HG03139 (cell line): Measurements from ENCODE around the gene ANKRD11.

Experiments
- ATAC-seq: cut with Tn5 transposase; IDR thresholded peaks from one replicate; pipeline ENCODE4 v1.9.1; 2021; ENCODE audit not compliant: unreplicated experiment

Gene ANKRD11

DNA sequence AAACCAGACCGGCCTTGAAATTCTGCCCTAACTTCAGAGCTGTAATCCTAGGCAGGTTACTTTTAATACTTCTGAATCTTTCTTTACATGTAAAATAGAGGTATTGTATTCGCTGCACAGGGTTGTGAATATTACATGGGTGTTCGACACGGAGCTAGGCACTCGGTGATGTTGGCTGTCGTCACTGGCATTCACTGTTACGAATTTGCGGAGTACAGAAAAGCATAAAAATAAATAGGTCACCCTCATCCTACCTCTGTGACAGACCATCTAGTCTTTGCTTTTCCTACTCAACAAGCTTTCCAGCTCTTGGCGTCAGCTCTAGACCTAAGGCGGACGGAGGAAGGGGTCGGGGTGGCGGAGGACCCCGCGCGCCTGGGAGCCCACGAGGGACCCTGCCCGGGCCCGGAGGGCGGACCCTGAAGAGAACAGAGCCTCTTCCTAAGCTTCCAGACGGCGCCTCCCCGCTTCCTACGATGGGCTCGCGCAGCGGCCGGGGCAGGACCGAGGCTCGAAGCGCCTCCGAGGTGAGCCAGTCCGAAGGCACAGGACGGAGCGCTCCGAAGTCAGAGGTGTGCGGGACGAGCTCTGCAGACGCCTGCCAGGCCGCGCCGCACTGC, 17.0 kb upstream of the ANKRD11 start:
- no peak for ATAC-seq

DNA sequence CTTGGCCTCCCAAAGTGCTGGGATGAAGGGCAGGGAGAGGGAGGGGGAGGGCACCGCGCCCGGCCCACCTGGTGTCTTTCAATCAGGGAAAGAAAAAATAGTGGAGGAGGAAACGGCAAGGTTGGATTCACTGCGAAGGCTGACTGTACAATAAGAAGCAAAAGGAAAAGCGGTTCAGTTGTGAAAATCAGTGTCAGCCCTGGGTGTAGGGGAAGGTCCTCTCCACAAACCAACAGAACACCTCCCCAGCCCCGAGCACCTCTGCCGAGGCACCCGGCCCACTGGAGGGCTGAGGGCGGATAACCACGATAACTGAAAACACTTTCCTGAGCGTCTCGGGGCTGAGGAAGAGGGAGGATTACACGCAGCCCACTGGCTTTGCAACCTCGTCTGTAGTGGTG, 16.4 kb upstream of the ANKRD11 start:
- no peak for ATAC-seq

DNA sequence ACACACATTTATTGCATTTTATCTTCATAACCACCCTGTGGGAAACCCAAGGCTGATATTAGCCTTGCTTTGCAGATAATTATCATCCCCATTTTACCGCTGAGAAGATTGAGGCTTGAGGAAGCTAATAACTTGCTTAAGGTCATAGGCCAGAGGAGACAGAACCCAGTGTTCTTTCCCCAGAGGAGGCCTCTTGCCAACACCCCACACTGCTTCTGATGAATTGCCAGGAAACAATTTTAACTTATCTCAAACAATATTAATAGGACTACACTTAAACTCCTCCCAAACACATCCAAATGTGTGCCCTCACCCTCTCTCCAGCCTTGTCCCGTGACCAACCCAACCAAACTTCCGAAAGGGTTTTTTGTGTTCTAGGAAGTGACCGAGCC, 15.7 kb upstream of the ANKRD11 start:
- ATAC-seq = no peak

DNA sequence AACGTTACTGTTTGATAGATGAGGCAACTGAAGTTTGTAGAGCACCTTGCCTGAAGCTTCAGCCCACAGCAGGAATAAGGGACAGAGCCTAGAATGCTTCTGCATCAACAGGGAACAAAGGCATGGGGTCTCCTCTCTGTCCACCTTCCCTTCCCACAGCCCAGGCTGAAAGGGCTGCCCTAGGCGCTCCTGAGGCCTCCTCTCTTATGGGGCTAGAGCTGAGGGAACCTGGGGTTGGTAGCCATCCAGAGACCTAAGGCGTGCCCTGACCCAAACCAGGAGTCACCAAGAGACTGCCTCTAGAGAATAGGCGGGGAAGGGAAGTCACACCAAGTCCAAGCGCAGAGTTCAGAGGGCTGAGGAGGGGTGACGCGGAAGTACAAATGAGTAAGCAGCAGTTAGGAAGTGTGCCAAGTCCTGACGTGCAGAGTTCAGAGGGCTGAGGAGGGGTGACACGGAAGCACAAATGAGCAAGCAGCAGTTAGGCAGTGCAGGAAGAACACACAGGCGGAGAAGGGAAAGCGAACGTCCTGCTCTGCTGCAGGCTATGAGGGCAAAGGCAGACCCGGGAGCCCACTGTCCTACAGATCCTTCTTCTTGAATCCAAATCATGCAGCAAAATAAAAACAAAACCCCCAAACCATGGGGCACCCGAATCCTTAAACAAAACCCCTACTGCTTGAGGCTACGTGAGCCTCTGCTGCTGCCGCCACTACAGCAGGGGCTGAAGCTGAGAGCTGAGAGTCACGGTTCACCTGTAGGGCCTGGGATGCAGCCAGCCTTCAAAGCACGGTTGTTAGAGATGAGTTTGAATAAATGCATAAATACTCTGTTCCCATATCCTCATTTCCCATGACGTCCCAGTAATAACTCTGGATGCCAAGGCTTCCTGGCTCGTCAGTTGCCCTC, 15.1 kb upstream of the ANKRD11 start:
- peak; percentile 32 for ATAC-seq

DNA sequence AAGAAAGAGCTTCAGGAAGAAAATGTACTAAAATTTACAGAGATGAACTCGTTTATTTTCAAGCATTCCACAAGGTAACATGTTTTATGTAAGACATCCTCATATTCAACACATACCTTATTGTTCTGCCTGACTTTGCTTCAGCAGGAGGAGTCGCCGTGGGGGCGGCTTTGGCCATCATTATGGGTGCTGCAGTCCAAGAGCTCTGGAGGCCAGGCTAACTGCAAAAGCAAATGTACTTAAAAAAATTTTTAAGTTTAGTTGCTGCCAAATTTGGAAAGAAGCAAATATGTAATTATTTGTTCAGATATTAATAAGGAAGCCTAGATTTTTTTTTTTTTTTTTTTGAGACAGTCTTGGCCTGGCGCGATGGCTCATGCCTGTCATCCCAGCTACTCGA, 13.7 kb upstream of the ANKRD11 start:
- no peak for ATAC-seq

DNA sequence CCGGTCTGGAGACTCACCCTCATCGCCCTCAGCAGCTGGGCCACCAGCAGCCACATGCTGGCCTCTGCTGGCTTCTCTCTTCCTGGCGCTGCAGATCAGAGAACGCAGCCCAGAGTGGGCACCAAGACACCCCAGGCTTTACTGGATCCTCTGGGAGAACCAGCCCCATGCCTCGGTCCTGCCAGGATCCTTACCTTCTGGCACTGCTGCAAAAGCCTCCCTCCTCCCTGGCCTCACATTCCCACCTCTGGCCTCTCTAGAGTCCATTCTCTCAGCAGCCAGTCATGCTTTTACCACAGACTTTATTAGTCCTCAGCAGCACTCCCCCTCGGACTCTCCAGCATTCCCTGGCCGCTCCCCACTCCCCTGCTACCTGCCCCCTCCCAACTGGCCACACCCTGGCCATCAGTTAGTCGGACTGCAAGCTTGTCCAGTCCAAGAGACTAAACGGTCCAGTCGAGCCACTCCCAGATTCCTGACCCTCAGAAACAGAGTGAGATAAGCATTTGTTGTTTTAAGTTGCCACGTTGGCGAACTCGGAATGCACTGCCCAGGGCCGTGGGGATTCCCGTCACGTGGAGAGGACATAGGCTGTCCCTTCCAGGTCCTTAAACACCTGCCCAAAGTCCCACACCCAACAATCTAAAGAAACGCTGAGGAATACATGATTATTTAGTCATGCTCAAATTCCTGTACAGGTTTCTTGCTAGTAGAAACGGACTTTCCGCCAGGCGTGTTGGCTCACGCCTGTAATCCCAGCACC, 11.9 kb upstream of the ANKRD11 start:
- ATAC-seq = no peak

DNA sequence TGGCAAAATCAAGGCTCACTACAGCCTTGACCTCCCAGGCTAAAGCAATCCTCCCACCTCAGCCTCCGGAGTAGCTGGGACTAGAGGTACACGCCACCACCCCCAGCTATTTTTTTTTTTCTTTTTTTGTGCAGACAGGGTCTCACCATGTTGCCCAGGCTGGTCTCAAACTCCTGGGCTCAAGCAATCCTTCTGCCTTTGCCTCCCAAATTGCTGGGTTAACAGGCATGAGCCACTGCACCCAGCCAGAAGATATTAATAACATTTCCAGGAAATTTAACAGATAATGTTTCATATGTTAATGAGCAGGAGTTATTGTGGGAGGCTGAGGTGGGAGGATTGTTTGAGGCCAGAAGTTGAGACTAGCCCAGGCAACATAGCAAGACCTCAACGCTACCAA, 9.4 kb upstream of the ANKRD11 start:
- ATAC-seq = no peak

DNA sequence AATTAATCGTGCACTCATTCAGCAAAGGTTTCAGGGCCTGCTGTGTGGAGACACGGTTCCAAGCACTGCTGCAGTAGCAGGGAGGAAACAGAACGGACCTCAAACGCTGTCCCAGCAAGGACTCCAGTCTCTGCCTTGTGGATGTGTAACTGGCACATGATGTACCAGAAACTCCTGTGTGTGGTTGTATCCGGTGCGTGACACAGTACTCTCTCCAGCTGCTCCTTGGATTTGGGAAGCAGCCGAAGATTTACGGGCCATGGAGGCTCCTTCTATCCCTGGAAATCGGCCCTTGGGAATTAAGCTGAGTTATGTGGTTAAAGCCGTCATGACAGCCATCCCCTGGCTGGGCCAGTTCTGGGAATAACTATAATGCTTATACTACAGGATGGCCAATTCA, 8.5 kb upstream of the ANKRD11 start:
- ATAC-seq = no peak

DNA sequence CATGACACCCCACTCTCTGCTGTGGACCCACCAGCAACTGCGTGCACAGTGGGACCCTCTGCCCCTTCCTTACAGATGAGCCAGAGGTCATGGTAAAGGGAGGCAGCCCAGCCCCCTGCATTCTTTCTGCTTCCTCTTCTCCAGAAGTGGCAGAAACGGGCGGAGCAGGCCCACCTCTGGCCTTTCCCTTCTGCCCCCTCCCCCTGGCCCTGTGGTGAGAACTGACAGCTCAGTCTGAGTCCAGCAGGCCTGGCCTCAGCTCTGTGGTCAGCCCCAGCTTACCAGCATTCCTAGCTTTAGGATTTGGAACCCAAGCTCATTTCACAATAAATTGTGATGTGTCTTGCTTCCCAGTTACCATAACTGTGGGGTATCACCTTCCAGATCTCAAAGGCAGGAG, 4.8 kb upstream of the ANKRD11 start:
- no peak for ATAC-seq

DNA sequence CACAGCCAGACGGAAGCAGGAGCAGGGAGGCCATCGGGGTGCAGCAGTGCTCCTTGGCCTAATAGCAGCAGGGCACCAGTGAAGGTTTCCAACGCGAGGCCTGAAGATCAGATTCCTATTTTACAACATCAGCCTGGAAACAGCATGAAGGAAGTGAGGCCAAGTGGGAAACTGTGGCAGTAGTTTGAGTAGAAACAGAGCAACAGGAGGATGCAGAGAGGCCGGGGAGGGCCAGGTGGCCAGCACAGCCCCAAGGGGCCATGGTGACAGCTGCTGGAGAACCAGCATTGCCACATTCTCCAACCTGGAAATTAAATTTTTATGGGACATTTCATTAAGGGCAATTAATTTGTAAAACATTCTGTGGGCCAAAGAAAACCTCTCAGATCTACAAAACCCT, 3.4 kb upstream of the ANKRD11 start:
- no peak for ATAC-seq

DNA sequence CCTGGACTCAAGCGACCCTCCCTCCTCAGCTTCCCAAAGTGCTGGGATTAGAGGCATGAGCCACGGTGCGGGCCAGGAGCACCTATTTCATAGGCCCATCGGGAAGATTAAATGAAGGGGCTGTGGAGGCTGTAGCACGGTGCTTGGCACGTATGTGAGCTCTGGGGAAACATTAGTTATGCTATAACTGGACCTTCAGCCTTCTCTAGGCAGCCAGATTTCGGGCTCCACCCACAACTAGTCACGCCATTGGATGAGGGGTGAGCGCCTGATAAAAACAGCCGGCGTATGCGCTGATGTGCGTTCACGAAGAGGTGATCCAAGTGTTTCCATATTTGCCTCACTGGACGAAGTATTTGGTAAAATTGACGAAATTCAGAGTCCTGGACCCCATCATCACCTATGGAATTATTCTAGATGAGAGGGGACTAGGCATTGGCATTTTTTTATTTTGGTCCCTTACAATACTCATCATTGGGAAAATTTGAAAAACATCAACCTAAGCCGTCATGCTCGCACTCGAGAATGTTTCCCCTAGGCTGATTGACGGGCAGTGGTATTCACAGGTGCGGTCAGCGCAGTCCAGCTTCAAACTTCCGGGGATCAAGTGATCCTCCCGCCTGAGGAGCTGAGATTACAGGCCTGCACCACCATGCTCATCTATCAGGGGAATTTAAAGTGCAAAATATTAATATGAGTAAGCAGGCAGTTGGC, 1.8 kb upstream of the ANKRD11 start:
- no peak for ATAC-seq

DNA sequence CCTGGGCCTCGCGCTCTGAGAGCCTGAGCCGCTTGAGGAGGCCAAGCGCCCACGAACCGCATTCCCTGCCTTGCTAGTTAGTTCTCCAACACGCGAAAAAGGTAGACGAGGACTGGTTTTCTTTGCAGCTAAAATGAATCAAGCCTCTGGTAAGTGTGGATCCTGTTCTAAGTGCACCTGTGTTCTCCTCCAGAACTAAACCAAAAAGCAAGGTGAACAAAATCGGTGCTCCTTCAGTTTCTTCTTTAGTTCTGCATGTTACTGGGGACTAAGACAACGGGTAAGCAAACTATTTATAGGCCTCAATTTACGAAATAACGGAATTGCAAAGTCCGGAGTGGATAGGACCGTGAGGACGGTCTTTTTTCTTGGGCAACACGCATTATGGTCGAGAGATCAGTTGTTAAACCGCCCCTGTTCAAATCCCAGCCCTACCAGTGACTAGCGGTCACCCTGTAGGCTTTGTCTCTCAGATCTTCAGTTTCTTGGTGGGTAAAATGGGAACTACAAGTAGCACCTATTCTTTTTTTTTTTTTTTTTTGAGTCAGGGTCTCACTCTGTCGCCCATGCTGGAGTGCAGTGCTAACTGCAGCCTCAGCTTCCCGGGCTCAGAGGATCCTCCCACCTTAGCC, 993 bp upstream of the ANKRD11 start:
- ATAC-seq = no peak

DNA sequence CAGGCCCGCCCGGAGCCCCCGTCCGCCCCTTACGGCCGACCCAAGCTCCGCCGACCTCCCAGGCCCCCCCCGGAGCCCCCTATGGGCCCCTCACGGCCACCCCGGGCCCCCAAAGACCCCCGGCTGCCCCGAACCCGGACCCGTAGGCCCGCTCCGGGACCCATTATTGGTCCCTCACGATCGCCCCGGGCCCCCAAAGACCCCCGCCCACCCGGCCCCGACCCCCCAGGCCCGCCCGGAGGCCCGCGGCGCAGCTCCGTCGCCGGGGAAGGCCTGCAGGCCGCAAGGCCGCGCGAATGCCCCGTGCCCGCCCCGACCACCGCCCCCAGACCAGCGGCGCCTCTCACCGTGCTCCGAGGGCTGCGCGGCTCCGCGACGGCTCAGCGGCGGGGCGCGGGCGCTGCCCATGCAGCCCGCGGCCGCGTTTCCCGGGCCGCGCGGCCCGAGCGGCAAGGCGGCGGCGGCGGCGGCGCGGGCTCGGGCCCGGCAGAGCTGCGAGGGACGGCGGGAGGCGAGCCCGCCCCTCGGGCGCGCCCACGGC, 393 bp downstream of the ANKRD11 start:
- no peak for ATAC-seq

DNA sequence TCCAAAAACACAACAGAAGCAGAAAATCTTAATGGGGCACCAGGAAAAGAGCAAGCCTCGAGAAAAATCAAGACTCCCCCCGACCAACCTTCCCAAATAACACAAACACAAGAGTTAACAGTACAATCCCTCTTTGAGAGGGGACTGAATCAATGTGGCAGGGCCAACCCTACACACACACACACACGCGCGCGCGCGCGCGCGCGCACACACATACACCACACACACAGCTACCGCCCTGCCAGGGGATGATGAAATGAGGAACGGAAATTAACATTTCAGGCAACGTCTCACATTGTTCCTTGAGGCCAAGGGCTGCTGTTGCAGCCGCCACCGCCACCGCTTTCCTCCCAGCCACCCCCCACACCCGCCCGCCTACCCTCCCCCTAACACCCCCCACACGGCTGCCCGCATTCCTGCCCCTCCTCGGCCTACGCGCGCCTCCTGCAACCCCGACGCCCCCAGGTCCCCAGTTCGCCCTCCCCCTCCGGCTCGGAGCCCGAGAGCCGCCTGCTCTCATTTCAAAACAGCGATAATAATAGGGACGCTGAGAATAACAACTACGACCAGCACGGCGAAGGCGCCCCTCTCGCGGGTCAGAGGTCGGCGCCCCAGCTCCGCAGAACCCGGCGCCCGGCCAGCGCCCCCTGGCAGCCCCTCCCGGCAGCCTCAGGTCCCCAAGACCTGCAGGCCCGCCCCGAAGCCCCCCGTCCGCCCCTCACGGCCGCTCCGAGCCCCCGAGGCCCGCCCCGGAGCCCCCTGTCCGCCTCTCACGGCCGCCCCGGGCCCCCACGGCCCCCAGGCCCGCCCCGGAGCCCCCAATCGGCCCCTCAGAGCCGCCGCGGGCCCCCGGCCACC, 1.1 kb downstream of the ANKRD11 start:
- no peak for ATAC-seq

DNA sequence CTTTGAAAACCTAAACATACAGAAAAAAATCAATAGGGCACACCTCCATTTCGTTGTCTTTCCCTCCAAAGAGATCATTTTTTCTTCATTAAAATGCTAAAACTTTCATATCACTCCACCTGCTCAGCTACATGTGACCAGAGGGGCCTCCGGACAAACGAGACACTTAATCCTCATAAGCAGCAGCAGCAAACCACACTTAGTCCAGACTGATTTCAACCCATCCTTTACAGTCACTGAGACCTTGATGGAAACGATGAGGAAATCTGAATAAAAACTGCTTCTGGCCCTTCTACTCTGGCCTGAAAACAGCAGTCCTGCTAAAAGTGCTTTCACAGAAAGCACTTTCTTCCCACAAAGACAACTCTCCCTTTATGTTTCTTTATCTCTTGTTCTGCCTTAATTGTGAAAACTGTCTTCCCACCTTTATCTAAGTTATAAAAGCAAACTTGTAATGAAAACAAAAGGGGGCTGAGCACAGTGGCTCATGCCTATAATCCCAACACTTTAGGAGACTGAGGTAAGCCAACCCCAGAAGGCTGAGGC, 4.6 kb downstream of the ANKRD11 start:
- ATAC-seq = no peak

DNA sequence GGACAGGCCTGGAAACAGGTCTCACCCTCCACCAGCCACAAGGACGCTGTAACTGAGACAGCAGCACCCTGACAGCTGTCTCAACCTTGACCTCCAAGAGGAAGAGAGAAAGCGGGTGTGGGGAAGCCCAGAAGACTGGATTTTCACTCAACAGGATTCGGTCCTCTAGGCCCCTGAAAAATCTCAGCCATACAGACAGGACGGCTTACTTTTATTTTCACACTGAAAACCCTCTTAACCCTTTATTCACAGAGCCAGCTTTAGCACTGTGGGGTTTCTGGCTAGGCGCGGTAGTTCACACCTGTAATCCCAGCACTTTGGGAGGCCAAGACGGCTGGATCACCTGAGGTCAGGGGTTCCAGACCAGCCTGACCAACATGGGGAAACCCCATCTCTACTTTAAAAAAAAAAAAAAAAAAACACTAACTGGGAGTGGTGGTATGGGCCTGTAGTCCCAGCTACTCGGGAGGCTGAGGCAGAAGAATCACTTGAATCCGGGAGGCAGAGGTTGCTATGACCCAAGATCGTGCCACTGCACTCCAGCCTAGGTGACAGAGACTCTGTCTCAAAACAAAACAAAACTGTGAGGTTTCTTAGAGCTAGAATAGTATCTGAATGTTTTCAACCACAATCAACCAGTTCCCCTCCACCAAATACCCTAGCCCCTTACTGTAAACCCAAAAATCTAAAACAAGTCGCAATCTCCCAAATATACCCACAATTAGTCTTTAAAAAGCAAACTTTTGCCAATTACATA, 5.3 kb downstream of the ANKRD11 start:
- no peak for ATAC-seq

DNA sequence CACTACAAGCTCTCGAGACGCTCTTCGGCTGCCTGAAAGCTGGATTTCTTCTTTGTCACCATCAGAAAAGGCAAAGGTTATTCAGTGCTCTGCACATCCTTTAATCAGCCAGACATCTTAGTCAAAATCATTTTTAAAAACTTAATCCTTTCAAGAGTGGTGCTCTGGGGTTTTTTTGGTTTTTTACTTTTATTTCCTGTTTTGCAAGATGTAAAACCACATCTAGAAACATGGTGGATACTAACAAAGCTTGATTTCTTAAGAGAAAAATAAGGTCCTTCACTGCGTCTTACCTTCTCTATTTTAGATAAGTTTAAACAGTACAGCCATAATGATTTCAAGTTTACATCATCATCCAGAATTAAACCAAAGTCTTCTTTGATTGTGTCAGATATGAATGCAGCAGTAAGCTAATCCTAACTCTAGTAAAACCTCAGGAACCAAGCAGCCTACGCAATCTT, 6.3 kb downstream of the ANKRD11 start:
- ATAC-seq = no peak

DNA sequence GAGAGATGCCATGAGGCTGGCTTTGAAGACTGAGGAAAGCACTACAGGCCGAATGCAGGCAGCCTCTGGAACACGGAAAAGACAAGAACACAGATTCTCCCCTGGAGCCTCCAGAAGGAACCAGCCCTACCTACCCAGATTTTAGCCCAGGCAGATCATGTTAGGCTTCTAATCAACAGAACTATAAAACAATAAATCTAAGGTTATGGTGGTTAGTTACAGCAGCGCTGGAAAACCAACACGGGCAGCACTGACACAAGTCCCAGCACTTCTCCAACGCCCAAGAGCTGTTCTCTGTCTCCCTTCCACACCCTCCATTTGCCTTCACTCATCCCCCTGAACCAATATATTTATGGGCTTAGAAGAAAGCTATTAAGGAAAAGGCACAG, 7.5 kb downstream of the ANKRD11 start:
- no peak for ATAC-seq
